ENCODE measurements around the gene MYO1E.

DNA sequence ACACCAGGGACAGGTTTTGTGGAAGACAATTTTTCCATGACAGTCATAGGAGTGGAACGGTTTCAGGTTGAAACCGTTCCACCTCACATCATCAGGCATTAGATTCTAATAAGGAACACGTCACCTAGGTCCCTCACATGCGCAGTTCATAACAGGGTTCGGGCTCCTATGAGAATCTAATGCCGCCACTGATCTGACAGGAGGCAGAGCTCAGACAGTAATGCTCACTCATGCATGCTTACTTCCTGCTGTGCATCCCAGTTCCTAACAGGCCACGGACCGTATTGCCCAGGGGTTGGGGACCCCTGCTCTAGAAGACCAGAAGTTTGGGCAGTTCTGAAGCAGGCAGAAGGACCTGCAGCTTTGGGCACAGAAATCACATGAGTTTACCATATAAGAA lies 61.5 kb downstream of the MYO1E start:
- TF ChIP-seq CTCF (IDR thresholded peaks at IDR 0.05) (no peak), POLR2A (IDR thresholded peaks at IDR 0.05) (no peak)

All from prostate gland (tissue), 2 donors.